ENCODE results near the gene TMEM121B. TPM values are rescaled to one million over a fixed set of nuclear protein-coding genes. Genes with fewer than 3 reads are reported as not detected.

TMEM121B gene
- total and polyA plus RNA-seq, 2 donors (not counting 1 experiment from before 2014, with no cell fraction given) = 0.12 TPM; not detected in 1

- Histone ChIP-seq H2AFZ (ENCODE audit: insufficient read depth, low read depth, low read length, poor library complexity, severe bottlenecking) (no peak overlapping the region), H3K9me3 (ENCODE audit: control extremely low read depth in 1 of 3, control insufficient read depth in 2 of 3, insufficient read depth in 1 of 3, low read length in 2 of 3) (no peaks in the 10 kb centered on the region), H3K4me1 (ENCODE audit: control insufficient read depth in 2 of 2, insufficient read depth in 2 of 2, low read length in 2 of 2) (peaks cover 0 to 11% of the 10 kb centered on the region in 2 donors), H3K9ac (ENCODE audit: low read length) (no peak overlapping the region), H3K4me2 (replicated peaks; ENCODE audit: low read depth, low read length, poor library complexity, severe bottlenecking) (no peak overlapping the region), H3K36me3 (replicated peaks in 1 of 2; ENCODE audit: control extremely low read depth in 1 of 2, control insufficient read depth in 1 of 2, extremely low read depth in 1 of 2, insufficient read depth in 2 of 2, low read length in 1 of 2) (peaks cover 1 to 80% of the 10 kb centered on the region in 2 experiments), H3K4me3 (ENCODE audit: control extremely low read depth in 1 of 5, extremely low read depth in 1 of 5, insufficient read depth in 1 of 5, low read depth in 2 of 5, low read length in 4 of 5) (no peak overlapping the region), H3K27ac (ENCODE audit: low read length in 2 of 2) (no peak overlapping the region), H3K27me3 (replicated peaks in 1 of 4; ENCODE audit: control extremely low read depth in 1 of 4, control insufficient read depth in 3 of 4, insufficient read depth in 4 of 4, low read length in 3 of 4) (no peaks in the 10 kb centered on the region), H3K79me2 (ENCODE audit: control insufficient read depth, insufficient read depth, low read length) (no peaks in the 10 kb centered on the region), H4K20me1 (ENCODE audit: control insufficient read depth, insufficient read depth, low read length, poor library complexity, severe bottlenecking) (peaks cover 4% of the 10 kb centered on the region)
- CTCF ChIA-PET = interaction anchor here (1.8 kb wide), 1 partner anchor 397 kb away, joined by 6 read pairs; no protein-coding TSS in a partner anchor
- Mint-ChIP-seq H3K27me3 (no peaks in the 10 kb centered on the region), H3K4me3 (no peak overlapping the region), H3K4me1 (peaks cover 6% of the 10 kb centered on the region), H3K27ac (no peak overlapping the region), H3K9me3 (ENCODE audit: insufficient read depth) (no peaks in the 10 kb centered on the region)
- no peak for TF ChIP-seq CTCF (IDR thresholded peaks at IDR 0.05)
- TF ChIP-seq EZH2 (IDR thresholded peaks at IDR 0.05; ENCODE audit: borderline replicate concordance, insufficient read depth, low read depth, low read length, poor library complexity, severe bottlenecking) = no peak
- no peak for DNase-seq
- no peak for ATAC-seq (ENCODE audit: low read depth)
- POLR2A ChIA-PET = no interaction called here
- 97% methylated on average over 17 of the region's 22 CpGs for WGBS (ENCODE audit: insufficient coverage)
- intact Hi-C loops (cut with micrococcal nuclease) = no loop called here
These were observed 15.7 kb downstream of the TMEM121B start for GRCh38 chr22:17105143-17106129.
